H9 (cell line): Measurements from ENCODE around the gene EHF. TPM values are rescaled to one million over a fixed set of nuclear protein-coding genes. Genes with fewer than 3 reads are reported as not detected.

Experiments used
- DNase-seq: peaks from one replicate; pipeline ENCODE4 v3.0.0-alpha.2; 2017
- H2AFZ ChIP-seq: one replicate; pipeline ENCODE4 v1.6.1; 2013; ENCODE audit warnings: mild to moderate bottlenecking, low read length, control low read depth, moderate library complexity
- H2AK5ac ChIP-seq: 2 replicates; pipeline ENCODE4 v1.6.1; 2013; ENCODE audit warnings: low read length, control low read depth, mixed read lengths; ENCODE audit not compliant: insufficient read length
- H2BK120ac ChIP-seq: one replicate; pipeline ENCODE4 v1.6.1; 2013; ENCODE audit warnings: low read depth, mild to moderate bottlenecking, low read length, control low read depth, inconsistent platforms; ENCODE audit not compliant: poor library complexity, severe bottlenecking
- H2BK12ac ChIP-seq: 2 replicates; pipeline ENCODE4 v1.6.1; 2013; ENCODE audit warnings: low read length, control low read depth, mixed read lengths, low read depth; ENCODE audit not compliant: insufficient read length
- H2BK15ac ChIP-seq: 2 replicates; pipeline ENCODE4 v1.6.1; 2013; ENCODE audit warnings: low read depth, low read length, control low read depth
- H2BK20ac ChIP-seq: one replicate; pipeline ENCODE4 v1.6.1; 2013; ENCODE audit warnings: low read depth, mild to moderate bottlenecking, low read length, control low read depth, inconsistent platforms; ENCODE audit not compliant: poor library complexity, severe bottlenecking
- H2BK5ac ChIP-seq: 2 replicates; pipeline ENCODE4 v1.6.1; 2013; ENCODE audit warnings: low read length, control low read depth, mixed read lengths; ENCODE audit not compliant: insufficient read length
- H3K14ac ChIP-seq: 2 replicates; pipeline ENCODE4 v1.6.1; 2013; ENCODE audit warnings: low read length, control low read depth; ENCODE audit not compliant: insufficient read depth
- H3K18ac ChIP-seq: 2 replicates; pipeline ENCODE4 v1.6.1; 2013; ENCODE audit warnings: low read depth, mild to moderate bottlenecking, mixed read lengths, low read length, control low read depth; ENCODE audit not compliant: insufficient read length
- H3K23ac ChIP-seq: 2 replicates; pipeline ENCODE4 v1.6.1; 2013; ENCODE audit warnings: low read length, control low read depth, mixed read lengths, low read depth; ENCODE audit not compliant: insufficient read length
- H3K23me2 ChIP-seq: 2 replicates; pipeline ENCODE4 v1.6.1; 2013; ENCODE audit warnings: low read depth, mild to moderate bottlenecking, mixed read lengths, low read length, control low read depth; ENCODE audit not compliant: insufficient read length, poor library complexity, severe bottlenecking
- H3K27ac ChIP-seq: 2 replicates; pipeline ENCODE4 v1.5.1; 2013; ENCODE audit warnings: low read length, control low read depth, mixed read lengths, low read depth; ENCODE audit not compliant: insufficient read length
- H3K27me3 ChIP-seq: 2 replicates; pipeline ENCODE4 v1.6.1; 2013; ENCODE audit warnings: low read length, control low read depth, inconsistent platforms; ENCODE audit not compliant: insufficient read depth
- H3K4ac ChIP-seq: 2 replicates; pipeline ENCODE4 v1.6.1; 2013; ENCODE audit warnings: low read depth, mild to moderate bottlenecking, control low read depth, inconsistent platforms, low read length, moderate library complexity
- H3K4me1 ChIP-seq: 2 replicates; pipeline ENCODE4 v1.6.1; 2013; ENCODE audit warnings: low read length, control low read depth, inconsistent platforms; ENCODE audit not compliant: insufficient read depth
- H3K4me2 ChIP-seq: 2 replicates; pipeline ENCODE4 v1.6.1; 2013; ENCODE audit warnings: low read length, control low read depth, mixed read lengths; ENCODE audit not compliant: insufficient read length, insufficient read depth
- H3K56ac ChIP-seq: 2 replicates; pipeline ENCODE4 v1.6.1; 2013; ENCODE audit warnings: low read depth, mild to moderate bottlenecking, mixed read lengths, low read length, control low read depth; ENCODE audit not compliant: insufficient read length
- H3K79me1 ChIP-seq: 2 replicates; pipeline ENCODE4 v1.6.1; 2013; ENCODE audit warnings: low read depth, mild to moderate bottlenecking, moderate library complexity, low read length, control low read depth, inconsistent platforms; ENCODE audit not compliant: insufficient read depth, poor library complexity, severe bottlenecking
- H3K79me2 ChIP-seq: 2 replicates; pipeline ENCODE4 v1.6.1; 2013; ENCODE audit warnings: low read length, control low read depth, inconsistent platforms; ENCODE audit not compliant: insufficient read depth
- H3K9ac ChIP-seq: 2 replicates; pipeline ENCODE4 v1.6.1; 2013; ENCODE audit warnings: low read length, control low read depth, mixed read lengths; ENCODE audit not compliant: insufficient read length; ENCODE audit errors: extremely low read depth
- H3K9me3 ChIP-seq: one replicate; pipeline ENCODE4 v1.6.1; 2013; ENCODE audit warnings: low read depth, low read length, inconsistent platforms; ENCODE audit not compliant: control insufficient read depth
- H3T11ph ChIP-seq: one replicate; pipeline ENCODE4 v1.6.1; 2013; ENCODE audit warnings: mild to moderate bottlenecking, low read length, control low read depth, inconsistent platforms
- H4K20me1 ChIP-seq: one replicate; pipeline ENCODE4 v1.6.1; 2013; ENCODE audit not compliant: control insufficient read depth, insufficient read length, insufficient read depth
- H4K5ac ChIP-seq: 2 replicates; pipeline ENCODE4 v1.6.1; 2013; ENCODE audit warnings: low read depth, mild to moderate bottlenecking, mixed read lengths, low read length, control low read depth; ENCODE audit not compliant: insufficient read length
- H4K8ac ChIP-seq: replicated peaks from 2 replicates; pipeline ENCODE4 v1.6.1; 2013; ENCODE audit warnings: low read length, control low read depth, mixed read lengths, low read depth; ENCODE audit not compliant: insufficient read length
- H4K91ac ChIP-seq: 2 replicates; pipeline ENCODE4 v1.6.1; 2013; ENCODE audit warnings: low read depth, mild to moderate bottlenecking, moderate library complexity, mixed read lengths, low read length, control low read depth; ENCODE audit not compliant: insufficient read length
- H3K27ac Mint-ChIP-seq, 3 experiments: 2 replicates in 2 of 3; 3 replicates in 1 of 3; pipeline ENCODE4 v1.8.0; 2020 to 2021; ENCODE audit warnings: mixed read lengths in 3 of 3, mild to moderate bottlenecking in 1 of 3, moderate library complexity in 1 of 3
- H3K27me3 Mint-ChIP-seq: 2 replicates; pipeline ENCODE4 v1.8.0; 2021; ENCODE audit warnings: low read depth, mild to moderate bottlenecking, moderate library complexity, mixed read lengths
- H3K36me3 Mint-ChIP-seq, 3 experiments: 2 replicates in 2 of 3; 3 replicates in 1 of 3; pipeline ENCODE4 v1.8.0; 2020 to 2021; ENCODE audit warnings: low read depth in 3 of 3, mixed read lengths in 3 of 3; ENCODE audit not compliant: insufficient read depth in 1 of 3
- H3K4me1 Mint-ChIP-seq, 2 experiments: 2 replicates each; pipeline ENCODE4 v1.8.0; 2020; ENCODE audit warnings: mixed read lengths in 2 of 2
- H3K4me3 Mint-ChIP-seq, 2 experiments: 2 replicates in 1 of 2; 3 replicates in 1 of 2; pipeline ENCODE4 v1.8.0; 2020 to 2021; ENCODE audit warnings: mild to moderate bottlenecking in 2 of 2, mixed read lengths in 2 of 2, moderate library complexity in 1 of 2
- H3K9me3 Mint-ChIP-seq, 2 experiments: 2 replicates in 1 of 2; 3 replicates in 1 of 2; pipeline ENCODE4 v1.8.0; 2020; ENCODE audit warnings: mild to moderate bottlenecking in 2 of 2, mixed read lengths in 2 of 2, moderate library complexity in 1 of 2
- CTCF ChIP-seq: fragments of 200-600 bp; sonication (generic); conservative IDR thresholded peaks from 3 replicates; pipeline ENCODE4 v1.8.0; 2021; ENCODE audit warnings: antibody characterized with exemption, mild to moderate bottlenecking
- WGBS: extraction: QIAGEN DNeasy Blood & Tissue Kit; methylation state at CpG from one replicate; pipeline ENCODE4 v1.1.7; 2013; ENCODE audit warnings: missing lambda C conversion rate, low lambda C conversion rate, mixed read lengths; ENCODE audit not compliant: insufficient read length; ENCODE audit errors: extremely low coverage; 5-methylcytosine and 5-hydroxymethylcytosine counted together
- total RNA-seq: library from RNA; stranded (reverse); gene quantifications from 2 replicates; pipeline ENCODE4 v1.2.1, GENCODE V29; 2021

The EHF gene
- total RNA-seq, 1 experiment from 2014 or later: not detected

- Histone ChIP-seq H3K23ac (no peak overlapping the region), H3K23me2 (no peaks in the 10 kb centered on the region), H3K14ac (no peak overlapping the region)
These were observed 27.8 kb upstream of the EHF start for GRCh38 chr11:34593085-34593484.

More at GRCh38 chr11:34593085-34593484, 27.8 kb upstream of the EHF start:
- H3K79me1 ChIP-seq: no peaks in the 10 kb centered on the region
- H2AFZ ChIP-seq: no peak overlapping the region
- H3K9me3 Mint-ChIP-seq: peaks cover 22 to 25% of the 10 kb centered on the region in 2 experiments
- H3K4me3 Mint-ChIP-seq: no peak overlapping the region
- no peaks in the 10 kb centered on the region; the same call in none of the 2 replicates for H3K27me3 Mint-ChIP-seq
- no CpG with 5 or more reads among the region's 1 CpG for WGBS
- H3K27ac Mint-ChIP-seq: no peak overlapping the region
- DNase-seq: no peak
- no peak overlapping the region for H2BK120ac ChIP-seq
- no peak overlapping the region for H2BK5ac ChIP-seq
- TF ChIP-seq CTCF: no peak
- H2BK15ac ChIP-seq: no peak overlapping the region
- H2BK12ac ChIP-seq: no peak overlapping the region
- H3K4me1 ChIP-seq: no peaks in the 10 kb centered on the region
- H4K91ac ChIP-seq: no peak overlapping the region
- H4K8ac ChIP-seq: no peak overlapping the region
- no peak overlapping the region for H3K27ac ChIP-seq
- no peak overlapping the region for H3K4ac ChIP-seq
- H3K79me2 ChIP-seq: no peaks in the 10 kb centered on the region
- H3K36me3 Mint-ChIP-seq: peaks cover 0 to 17% (median 3%) of the 10 kb centered on the region in 3 experiments; a peak in 4 of 7 replicates
- H3K9ac ChIP-seq: no peak overlapping the region
- H2AK5ac ChIP-seq: no peak overlapping the region
- no peak overlapping the region for H3K18ac ChIP-seq
- H4K5ac ChIP-seq: no peak overlapping the region
- H3K9me3 ChIP-seq: no peaks in the 10 kb centered on the region
- no peaks in the 10 kb centered on the region for H3K27me3 ChIP-seq
- H3K4me2 ChIP-seq: no peak overlapping the region
- H4K20me1 ChIP-seq: no peaks in the 10 kb centered on the region
- no peaks in the 10 kb centered on the region for H3K4me1 Mint-ChIP-seq
- no peak overlapping the region for H3K56ac ChIP-seq
- no peak overlapping the region for H3T11ph ChIP-seq
- H2BK20ac ChIP-seq: no peak overlapping the region
